ENCODE data around the gene PAX5. TPM values are rescaled to one million over a fixed set of nuclear protein-coding genes. Genes with fewer than 3 reads are reported as not detected.

Gene PAX5
- total and polyA plus RNA-seq, 2 donors: 0.38 to 1.6 TPM

DNA sequence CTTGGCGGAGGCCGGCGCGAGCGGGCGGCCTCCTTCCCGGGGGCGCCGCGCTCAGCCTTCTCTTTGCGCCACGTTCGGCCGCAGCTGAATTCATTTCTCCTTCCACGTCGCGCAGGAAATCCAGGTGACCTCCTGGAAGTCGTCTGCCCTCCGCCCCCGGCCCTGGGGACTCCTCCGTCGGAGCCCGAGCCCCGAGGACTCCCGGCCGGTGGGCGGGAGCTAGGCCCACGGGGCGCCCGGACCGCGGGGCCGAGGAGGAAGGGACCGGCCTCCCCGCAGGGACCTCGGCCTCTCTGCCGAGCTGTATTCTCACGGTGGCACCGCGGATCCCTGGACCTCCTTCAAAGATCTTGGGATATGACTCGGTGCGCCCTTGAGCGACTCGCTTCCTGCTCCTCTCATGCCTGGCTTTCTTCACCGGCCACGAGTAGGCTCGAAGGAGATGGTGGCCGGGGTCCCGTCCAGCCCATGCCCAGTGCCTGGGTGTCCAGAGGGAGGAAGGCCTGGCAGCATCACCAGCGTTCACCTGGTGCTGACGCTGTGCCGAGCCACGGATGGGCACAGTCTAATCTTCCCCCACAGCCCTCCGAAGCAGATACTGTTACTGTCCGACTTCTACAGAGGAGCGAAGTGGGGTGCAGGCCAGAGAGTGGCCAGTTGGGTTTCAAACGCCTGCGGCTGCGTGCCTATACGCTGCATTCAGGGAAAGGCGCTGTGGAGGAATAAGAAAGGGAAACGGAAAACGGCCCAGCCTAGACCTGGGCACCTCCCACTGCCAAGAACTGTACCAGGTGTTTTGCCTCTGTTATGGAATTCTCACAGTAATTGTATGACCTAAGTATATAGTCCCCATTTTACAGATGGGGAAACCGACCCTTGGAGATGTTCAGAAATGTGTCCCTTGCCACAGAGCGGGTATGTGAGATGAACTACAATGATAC lies 47.3 kb downstream of the PAX5 start:
- WGBS: 8% methylated on average over 65 of the region's 65 CpGs
- H3K9me3 ChIP-seq (ENCODE audit: control insufficient read depth in 2 of 2, insufficient read depth in 1 of 2, low read length in 1 of 2): peaks cover 3 to 6% of the 10 kb centered on the region in 2 donors
- no peak for DNase-seq (ENCODE audit: low read depth in 6 of 9, low spot score in 9 of 9)
- no peaks in the 10 kb centered on the region for H3K36me3 ChIP-seq (ENCODE audit: control insufficient read depth in 2 of 2, insufficient read depth in 2 of 2, low read length in 1 of 2)
- H3K27ac ChIP-seq (ENCODE audit: low read depth in 1 of 2, low read length in 1 of 2): no peak overlapping the region
- H3K4me3 ChIP-seq (ENCODE audit: low read length in 2 of 2): peak overlapping the region in 1 of 2 donors; percentile 8
- H3K27me3 ChIP-seq (ENCODE audit: control insufficient read depth in 2 of 2, insufficient read depth in 1 of 2, low read length in 1 of 2): peaks cover 43 to 70% of the 10 kb centered on the region in 2 donors
- peaks cover 0 to 6% of the 10 kb centered on the region in 2 donors for H3K4me1 ChIP-seq (ENCODE audit: control insufficient read depth in 2 of 2, insufficient read depth in 2 of 2, low read length in 2 of 2)

DNA sequence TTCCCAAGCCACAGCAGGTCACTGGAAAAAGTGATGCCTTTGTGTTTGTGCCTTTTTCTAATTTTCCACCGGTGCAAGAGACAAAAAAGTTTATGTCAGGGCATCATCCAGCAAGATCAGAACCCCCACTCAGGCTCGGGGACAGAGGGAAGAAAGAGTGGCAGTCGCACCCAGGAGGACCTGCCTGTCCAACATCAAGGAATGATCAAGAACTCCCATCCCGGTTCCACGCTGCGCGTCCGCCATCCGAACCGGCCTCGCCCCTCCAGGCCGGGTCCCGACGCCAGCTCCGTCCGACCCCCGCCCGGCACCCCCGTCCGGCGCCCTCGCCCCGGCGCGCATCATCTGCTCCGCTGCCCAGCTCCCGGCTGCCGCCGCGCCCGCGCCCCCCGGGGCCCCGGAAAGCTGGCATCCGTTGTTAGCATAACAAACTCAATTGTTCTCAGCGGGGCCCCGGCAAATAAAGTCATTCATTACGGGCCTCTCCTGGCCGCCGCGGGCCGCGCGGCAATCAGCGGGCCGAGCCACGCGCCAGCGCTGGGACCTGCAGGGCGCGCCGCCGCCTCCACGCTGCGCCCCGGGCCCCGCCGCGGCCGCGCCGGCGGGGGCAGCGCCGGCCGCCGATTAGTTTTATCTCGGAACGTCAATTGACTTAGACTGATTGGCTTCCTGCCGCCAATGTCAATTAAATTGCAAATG lies 48.1 kb downstream of the PAX5 start:
- Histone ChIP-seq H3K9me3 (ENCODE audit: control insufficient read depth in 2 of 2, insufficient read depth in 1 of 2, low read length in 1 of 2) (no peaks in the 10 kb centered on the region), H3K27me3 (ENCODE audit: control insufficient read depth in 2 of 2, insufficient read depth in 1 of 2, low read length in 1 of 2) (peaks cover 43 to 70% of the 10 kb centered on the region in 2 donors), H3K27ac (ENCODE audit: low read depth in 1 of 2, low read length in 1 of 2) (no peak overlapping the region), H3K4me1 (ENCODE audit: control insufficient read depth in 2 of 2, insufficient read depth in 2 of 2, low read length in 2 of 2) (peaks cover 0 to 6% of the 10 kb centered on the region in 2 donors), H3K36me3 (ENCODE audit: control insufficient read depth in 2 of 2, insufficient read depth in 2 of 2, low read length in 1 of 2) (no peaks in the 10 kb centered on the region), H3K4me3 (ENCODE audit: low read length in 2 of 2) (no peak overlapping the region)
- DNase-seq (ENCODE audit: low read depth in 6 of 9, low spot score in 9 of 9): no peak
- WGBS: 3% methylated on average over 70 of the region's 70 CpGs

DNA sequence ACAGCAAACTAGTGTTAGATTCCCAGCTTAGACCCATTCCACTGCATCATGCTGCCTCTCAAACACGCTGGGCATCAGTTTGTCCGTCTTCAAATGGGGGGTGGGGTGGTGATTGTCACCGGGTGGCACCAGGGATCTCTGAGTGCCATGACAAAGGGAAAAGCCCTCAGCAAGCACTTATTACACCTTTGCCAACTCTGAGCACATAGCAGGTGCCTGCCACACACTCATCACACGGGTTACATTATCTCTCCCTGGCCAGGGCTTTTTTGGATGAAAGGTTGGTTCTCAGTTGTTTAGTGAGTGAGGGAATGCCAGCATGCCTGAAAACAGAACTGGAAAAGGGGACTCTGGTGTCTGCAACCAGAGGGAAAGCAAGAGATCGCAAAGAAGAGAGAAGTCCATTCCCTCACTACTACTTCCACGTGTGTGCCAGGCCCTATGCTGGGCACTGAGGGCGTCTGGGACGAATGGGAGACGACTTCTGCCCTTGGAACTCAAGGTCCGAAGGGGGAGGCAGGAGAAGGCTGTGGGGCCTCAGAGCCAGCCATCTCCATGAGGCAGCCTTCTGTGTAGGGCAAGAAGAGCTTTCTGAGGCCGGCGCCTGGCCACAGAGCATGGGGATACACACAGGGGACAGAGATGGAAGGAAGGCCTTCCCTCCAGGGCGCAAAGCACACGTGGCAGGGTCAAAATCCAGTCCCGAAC lies 48.9 kb downstream of the PAX5 start:
- DNase-seq (ENCODE audit: low read depth in 6 of 9, low spot score in 9 of 9): no peak
- Histone ChIP-seq H3K4me1 (ENCODE audit: control insufficient read depth in 2 of 2, insufficient read depth in 2 of 2, low read length in 2 of 2) (peaks cover 0 to 6% of the 10 kb centered on the region in 2 donors), H3K27ac (ENCODE audit: low read depth in 1 of 2, low read length in 1 of 2) (no peak overlapping the region), H3K36me3 (ENCODE audit: control insufficient read depth in 2 of 2, insufficient read depth in 2 of 2, low read length in 1 of 2) (no peaks in the 10 kb centered on the region), H3K4me3 (ENCODE audit: low read length in 2 of 2) (no peak overlapping the region), H3K9me3 (ENCODE audit: control insufficient read depth in 2 of 2, insufficient read depth in 1 of 2, low read length in 1 of 2) (no peaks in the 10 kb centered on the region), H3K27me3 (ENCODE audit: control insufficient read depth in 2 of 2, insufficient read depth in 1 of 2, low read length in 1 of 2) (peaks cover 43 to 73% of the 10 kb centered on the region in 2 donors)
- WGBS: 45% methylated on average over 15 of the region's 15 CpGs

DNA sequence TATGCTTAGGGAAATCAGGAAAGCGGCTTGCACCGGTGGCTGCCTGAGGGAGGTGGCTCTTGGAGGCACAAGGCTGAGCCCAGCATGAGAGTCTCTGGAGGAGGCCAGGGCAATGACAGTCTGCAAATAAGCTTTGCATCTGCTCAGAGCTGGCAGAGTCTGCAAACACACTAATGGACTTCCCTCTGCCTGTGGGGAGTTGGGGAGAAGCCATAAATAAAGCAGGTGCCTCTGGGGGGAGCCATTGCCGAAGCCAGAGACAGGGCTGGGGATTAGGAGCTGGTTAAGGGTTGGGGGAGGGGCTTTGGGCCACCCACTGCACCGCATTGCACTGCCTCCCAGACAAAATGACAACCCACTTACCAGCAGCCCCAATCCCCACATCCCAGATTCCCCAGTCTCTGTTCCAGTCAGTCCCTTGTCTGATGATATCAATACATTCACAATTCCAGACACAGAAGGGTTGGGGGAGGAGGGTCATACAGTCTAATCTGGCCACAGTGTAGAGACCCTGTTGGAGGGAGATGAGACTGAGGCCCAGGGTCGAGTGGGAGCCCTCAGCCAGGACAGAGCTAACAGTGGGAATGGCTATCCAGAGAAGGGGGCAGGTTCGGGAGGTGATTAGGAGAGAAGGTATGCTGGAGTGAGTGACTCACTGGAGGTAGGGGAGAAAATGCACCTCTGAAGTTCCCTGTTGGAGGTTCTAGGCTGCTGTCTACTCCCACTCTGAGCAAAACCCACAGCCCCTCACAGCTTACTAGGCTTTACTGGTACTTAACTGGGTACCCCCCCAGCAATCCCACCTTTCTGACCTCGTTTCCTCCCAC lies 53.7 kb downstream of the PAX5 start:
- no peaks in the 10 kb centered on the region for H3K36me3 ChIP-seq (ENCODE audit: control insufficient read depth in 2 of 2, insufficient read depth in 2 of 2, low read length in 1 of 2)
- H3K27ac ChIP-seq (ENCODE audit: low read depth in 1 of 2, low read length in 1 of 2): no peak overlapping the region
- no peaks in the 10 kb centered on the region for H3K4me1 ChIP-seq (ENCODE audit: control insufficient read depth in 2 of 2, insufficient read depth in 2 of 2, low read length in 2 of 2)
- H3K27me3 ChIP-seq (ENCODE audit: control insufficient read depth in 2 of 2, insufficient read depth in 1 of 2, low read length in 1 of 2): peaks cover 16 to 36% of the 10 kb centered on the region in 2 donors
- no peaks in the 10 kb centered on the region for H3K9me3 ChIP-seq (ENCODE audit: control insufficient read depth in 2 of 2, insufficient read depth in 1 of 2, low read length in 1 of 2)
- no peak for DNase-seq (ENCODE audit: low read depth in 6 of 9, low spot score in 9 of 9)
- WGBS: 59% methylated on average over 7 of the region's 7 CpGs
- H3K4me3 ChIP-seq (ENCODE audit: low read length in 2 of 2): no peak overlapping the region

DNA sequence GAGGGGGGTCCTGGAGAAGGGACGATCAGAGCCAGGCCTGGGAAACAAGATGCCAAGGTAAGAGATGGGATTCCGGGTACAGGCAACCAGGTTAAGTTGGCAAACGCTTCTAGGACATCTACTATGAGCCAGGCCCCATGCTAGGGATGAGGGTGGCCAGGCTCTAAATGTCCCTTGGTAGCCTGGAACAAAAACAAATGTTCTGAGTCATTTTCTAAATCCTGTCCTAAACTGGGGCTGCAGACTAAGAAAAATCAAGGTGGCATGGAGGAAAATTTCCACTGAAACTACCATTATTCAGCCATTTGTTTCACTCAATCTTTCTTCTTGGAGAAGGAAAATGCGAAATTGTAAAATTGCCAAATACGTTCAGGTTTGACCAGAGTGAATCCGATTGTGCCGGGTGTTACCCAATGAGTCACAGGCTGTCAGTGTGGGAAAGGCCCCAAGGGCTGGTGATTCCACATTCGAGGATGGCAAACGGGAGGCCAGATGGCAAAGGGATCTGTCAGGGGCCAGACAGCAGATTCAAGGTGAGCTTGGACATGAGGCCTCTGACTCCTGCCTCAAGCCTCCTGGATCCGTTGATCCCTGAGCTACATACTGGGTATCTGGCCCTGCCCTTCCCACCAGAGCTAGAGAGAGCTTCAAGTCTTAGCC lies 57.6 kb downstream of the PAX5 start:
- 91% methylated on average over 10 of the region's 10 CpGs for WGBS
- Histone ChIP-seq H3K4me3 (ENCODE audit: low read length in 2 of 2) (no peak overlapping the region), H3K36me3 (ENCODE audit: control insufficient read depth in 2 of 2, insufficient read depth in 2 of 2, low read length in 1 of 2) (no peaks in the 10 kb centered on the region), H3K27ac (ENCODE audit: low read depth in 1 of 2, low read length in 1 of 2) (no peak overlapping the region), H3K9me3 (ENCODE audit: control insufficient read depth in 2 of 2, insufficient read depth in 1 of 2, low read length in 1 of 2) (no peaks in the 10 kb centered on the region), H3K4me1 (ENCODE audit: control insufficient read depth in 2 of 2, insufficient read depth in 2 of 2, low read length in 2 of 2) (no peaks in the 10 kb centered on the region), H3K27me3 (ENCODE audit: control insufficient read depth in 2 of 2, insufficient read depth in 1 of 2, low read length in 1 of 2) (peaks cover 0 to 14% of the 10 kb centered on the region in 2 donors)
- DNase-seq (ENCODE audit: low read depth in 6 of 9, low spot score in 9 of 9): no peak

DNA sequence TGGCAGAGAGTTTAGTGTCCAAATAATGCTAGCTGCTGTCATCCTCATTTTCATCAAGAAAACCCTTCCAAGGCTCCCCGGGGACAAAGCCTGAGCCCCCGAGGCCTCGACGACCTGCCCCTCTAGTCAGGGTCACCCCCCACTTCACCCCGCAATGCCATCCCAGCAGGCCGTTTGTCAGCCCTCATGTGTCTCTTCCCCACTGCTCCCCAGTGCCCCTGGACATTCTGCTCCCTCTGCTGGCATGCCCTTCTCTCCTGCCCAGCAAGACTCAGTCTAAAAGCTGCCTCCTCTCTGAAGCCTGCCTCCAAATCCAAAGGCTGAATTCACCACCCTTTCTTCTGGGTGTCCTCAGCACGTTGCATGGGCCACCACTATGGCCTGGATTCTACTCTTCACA lies 59.3 kb downstream of the PAX5 start:
- no peak for DNase-seq (ENCODE audit: low read depth in 6 of 9, low spot score in 9 of 9)
- no peaks in the 10 kb centered on the region for H3K36me3 ChIP-seq (ENCODE audit: control insufficient read depth in 2 of 2, insufficient read depth in 2 of 2, low read length in 1 of 2)
- no peaks in the 10 kb centered on the region for H3K4me1 ChIP-seq (ENCODE audit: control insufficient read depth in 2 of 2, insufficient read depth in 2 of 2, low read length in 2 of 2)
- 79% methylated on average over 7 of the region's 7 CpGs for WGBS
- peaks cover 0 to 3% of the 10 kb centered on the region in 2 donors for H3K27me3 ChIP-seq (ENCODE audit: control insufficient read depth in 2 of 2, insufficient read depth in 1 of 2, low read length in 1 of 2)
- H3K4me3 ChIP-seq (ENCODE audit: low read length in 2 of 2): no peak overlapping the region
- no peaks in the 10 kb centered on the region for H3K9me3 ChIP-seq (ENCODE audit: control insufficient read depth in 2 of 2, insufficient read depth in 1 of 2, low read length in 1 of 2)
- H3K27ac ChIP-seq (ENCODE audit: low read depth in 1 of 2, low read length in 1 of 2): no peak overlapping the region

DNA sequence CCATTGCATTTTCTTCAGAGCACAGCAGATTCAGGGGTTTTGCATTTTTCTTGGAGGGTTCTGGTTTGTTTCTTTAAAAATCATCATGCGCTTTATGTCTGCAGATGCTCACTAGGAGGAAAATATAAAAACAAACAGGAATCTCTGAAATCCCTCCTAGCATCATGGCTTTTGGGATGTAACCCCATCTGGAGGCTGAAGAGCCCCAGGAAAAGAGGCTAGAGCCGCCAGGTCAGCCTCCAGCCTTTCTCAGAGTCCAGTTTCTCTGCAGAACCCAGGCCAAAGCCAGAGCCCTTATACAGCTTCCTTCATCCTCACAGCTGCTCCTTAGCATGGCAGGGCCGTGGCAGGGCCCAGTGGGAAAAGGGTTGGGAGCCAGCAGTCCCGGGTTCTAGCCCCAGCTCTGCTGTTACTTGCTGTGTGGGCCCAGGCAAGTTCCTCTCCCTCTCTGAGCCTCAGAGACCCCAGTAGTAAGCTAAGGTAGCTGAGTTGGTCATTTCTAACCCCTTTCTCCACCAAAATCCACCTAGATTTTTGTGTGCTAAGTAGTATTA lies 62.1 kb downstream of the PAX5 start:
- Histone ChIP-seq H3K4me1 (ENCODE audit: control insufficient read depth in 2 of 2, insufficient read depth in 2 of 2, low read length in 2 of 2) (no peaks in the 10 kb centered on the region), H3K9me3 (ENCODE audit: control insufficient read depth in 2 of 2, insufficient read depth in 1 of 2, low read length in 1 of 2) (no peaks in the 10 kb centered on the region), H3K27ac (ENCODE audit: low read depth in 1 of 2, low read length in 1 of 2) (no peak overlapping the region), H3K36me3 (ENCODE audit: control insufficient read depth in 2 of 2, insufficient read depth in 2 of 2, low read length in 1 of 2) (no peaks in the 10 kb centered on the region), H3K4me3 (ENCODE audit: low read length in 2 of 2) (no peak overlapping the region), H3K27me3 (ENCODE audit: control insufficient read depth in 2 of 2, insufficient read depth in 1 of 2, low read length in 1 of 2) (no peaks in the 10 kb centered on the region)
- WGBS: 82% methylated on average over 4 of the region's 4 CpGs
- no peak for DNase-seq (ENCODE audit: low read depth in 6 of 9, low spot score in 9 of 9)
